ENCODE results near the gene KIAA1755. TPM values are rescaled to one million over a fixed set of nuclear protein-coding genes. Genes with fewer than 3 reads are reported as not detected.

KIAA1755 gene
- total RNA-seq, 1 donor from 2014 or later = 15.2 TPM

DNA sequence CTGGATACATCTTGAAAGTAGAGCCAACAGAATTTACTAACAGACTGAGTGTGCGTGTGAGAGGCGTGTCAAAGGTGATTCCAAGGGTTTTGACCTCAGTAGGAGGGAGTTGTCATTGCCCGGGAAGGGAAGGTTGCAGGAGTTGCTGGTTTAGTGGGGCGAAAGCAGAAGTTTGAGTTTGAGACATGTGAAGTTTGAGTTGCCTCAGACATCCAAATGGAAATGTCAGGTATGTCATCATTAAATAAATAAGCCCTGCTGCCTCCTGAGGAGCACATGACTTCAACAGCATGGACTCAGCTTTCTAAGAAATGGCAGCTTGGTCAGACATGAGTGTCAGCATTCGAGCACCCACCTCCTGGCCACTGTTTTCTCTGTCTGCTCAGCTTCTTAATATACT is 68.9 kb downstream of the KIAA1755 start:
- Histone ChIP-seq H3K36me3 (no peaks in the 10 kb centered on the region), H3K4me1 (peaks cover 5 to 11% of the 10 kb centered on the region in 2 donors), H3K27ac (peak overlapping the region; percentile 50 to 65), H3K4me3 (no peak overlapping the region), H3K27me3 (no peaks in the 10 kb centered on the region), H3K9me3 (no peaks in the 10 kb centered on the region)
- DNase-seq (ENCODE audit: low spot score in 2 of 2) = peak in 1 of 2 donors; percentile 46
- intact Hi-C loops (cut with DNase I) = loop anchor here (2.0 kb wide), 1 partner anchor 19 kb away; no protein-coding TSS in a partner anchor
- TF ChIP-seq, protein P1, sequence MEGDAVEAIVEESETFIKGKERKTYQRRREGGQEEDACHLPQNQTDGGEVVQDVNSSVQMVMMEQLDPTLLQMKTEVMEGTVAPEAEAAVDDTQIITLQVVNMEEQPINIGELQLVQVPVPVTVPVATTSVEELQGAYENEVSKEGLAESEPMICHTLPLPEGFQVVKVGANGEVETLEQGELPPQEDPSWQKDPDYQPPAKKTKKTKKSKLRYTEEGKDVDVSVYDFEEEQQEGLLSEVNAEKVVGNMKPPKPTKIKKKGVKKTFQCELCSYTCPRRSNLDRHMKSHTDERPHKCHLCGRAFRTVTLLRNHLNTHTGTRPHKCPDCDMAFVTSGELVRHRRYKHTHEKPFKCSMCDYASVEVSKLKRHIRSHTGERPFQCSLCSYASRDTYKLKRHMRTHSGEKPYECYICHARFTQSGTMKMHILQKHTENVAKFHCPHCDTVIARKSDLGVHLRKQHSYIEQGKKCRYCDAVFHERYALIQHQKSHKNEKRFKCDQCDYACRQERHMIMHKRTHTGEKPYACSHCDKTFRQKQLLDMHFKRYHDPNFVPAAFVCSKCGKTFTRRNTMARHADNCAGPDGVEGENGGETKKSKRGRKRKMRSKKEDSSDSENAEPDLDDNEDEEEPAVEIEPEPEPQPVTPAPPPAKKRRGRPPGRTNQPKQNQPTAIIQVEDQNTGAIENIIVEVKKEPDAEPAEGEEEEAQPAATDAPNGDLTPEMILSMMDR (IDR thresholded peaks at IDR 0.05) = no peak

DNA sequence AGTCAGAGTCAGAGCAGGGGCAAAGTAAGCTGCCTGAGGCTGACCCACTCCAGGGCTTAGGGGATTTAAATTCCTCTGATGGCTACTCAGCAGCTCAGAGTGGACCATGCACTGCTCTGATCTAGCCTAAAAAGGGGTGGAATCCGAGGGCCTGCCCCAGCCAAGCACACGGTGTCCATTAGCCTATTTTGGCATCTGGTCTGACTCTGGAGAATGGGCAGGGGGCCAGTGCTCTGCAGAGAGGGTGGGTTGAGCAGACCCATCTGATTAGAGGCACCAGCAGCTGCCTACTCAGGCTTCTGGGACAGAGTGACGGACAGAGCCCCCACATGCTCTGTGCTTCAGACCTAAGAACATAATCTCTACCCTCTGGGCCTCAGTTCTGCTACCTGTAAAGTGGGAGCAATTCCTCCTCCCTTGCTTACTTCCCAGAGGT is 69.6 kb downstream of the KIAA1755 start:
- peak; percentile 42 to 82 for DNase-seq (ENCODE audit: low spot score in 2 of 2)
- H3K27me3 ChIP-seq = no peaks in the 10 kb centered on the region
- no peaks in the 10 kb centered on the region for H3K36me3 ChIP-seq
- H3K4me3 ChIP-seq = no peak overlapping the region
- H3K4me1 ChIP-seq = peaks cover 5 to 8% of the 10 kb centered on the region in 2 donors
- TF ChIP-seq, protein P1 (IDR thresholded peaks at IDR 0.05) = no peak
- H3K27ac ChIP-seq = peak overlapping the region; percentile 50 to 65
- H3K9me3 ChIP-seq = no peaks in the 10 kb centered on the region
- intact Hi-C loops (cut with DNase I) = loop anchor here (2.0 kb wide), 1 partner anchor 20 kb away; no protein-coding TSS in a partner anchor

DNA sequence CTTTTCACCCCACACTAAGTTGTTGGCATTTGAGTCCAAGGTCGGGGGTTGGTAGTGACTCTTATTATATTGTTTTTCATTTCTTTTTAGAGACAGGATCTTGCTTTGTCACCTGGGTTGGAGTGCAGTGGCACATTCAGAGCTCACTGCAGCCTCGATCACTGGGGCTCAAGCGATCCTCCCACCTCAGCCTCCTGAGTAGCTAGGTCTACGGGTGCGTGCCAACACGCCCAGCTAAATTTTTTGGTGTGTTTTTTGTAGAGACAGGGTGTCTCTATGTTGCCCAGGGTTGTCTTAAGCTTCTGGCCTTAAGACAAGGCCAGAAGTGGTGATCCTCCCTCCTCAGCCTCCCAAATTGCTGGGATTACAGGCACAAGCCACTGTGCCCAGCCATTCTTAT is 70.4 kb downstream of the KIAA1755 start:
- Histone ChIP-seq H3K27me3 (no peaks in the 10 kb centered on the region), H3K4me3 (no peak overlapping the region), H3K36me3 (no peaks in the 10 kb centered on the region), H3K9me3 (no peaks in the 10 kb centered on the region), H3K4me1 (peaks cover 5 to 6% of the 10 kb centered on the region in 2 donors), H3K27ac (peak overlapping the region in 1 of 2 donors; percentile 65)
- DNase-seq (ENCODE audit: low spot score in 2 of 2) = peak in 1 of 2 donors; percentile 37
- TF ChIP-seq, protein P1 (IDR thresholded peaks at IDR 0.05) = no peak
- intact Hi-C loops (cut with DNase I) = loop anchor here (2.0 kb wide), 1 partner anchor 21 kb away; no protein-coding TSS in a partner anchor

DNA sequence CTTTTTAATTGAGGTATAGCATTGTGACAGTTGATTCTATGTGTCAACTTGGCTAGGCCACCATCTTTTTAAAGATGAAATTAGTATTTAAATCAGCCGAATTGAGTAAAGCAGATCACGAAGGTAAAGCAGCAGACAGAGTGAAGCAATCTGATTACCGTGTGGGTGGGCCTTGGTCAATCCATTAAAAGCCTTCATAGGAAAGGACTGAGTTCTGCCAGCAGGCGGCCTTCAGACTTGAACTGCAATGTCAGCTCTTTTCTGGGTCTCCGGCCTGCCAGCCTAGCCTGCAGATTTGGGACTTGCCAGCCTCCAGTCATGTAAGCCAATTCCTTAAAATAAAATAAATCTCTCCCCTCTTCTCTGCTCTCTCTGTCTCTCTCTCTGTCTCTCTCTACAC is 73.0 kb downstream of the KIAA1755 start:
- Histone ChIP-seq H3K4me1 (peaks cover 5 to 6% of the 10 kb centered on the region in 2 donors), H3K36me3 (no peaks in the 10 kb centered on the region), H3K9me3 (no peaks in the 10 kb centered on the region), H3K4me3 (no peak overlapping the region), H3K27ac (no peak overlapping the region), H3K27me3 (no peaks in the 10 kb centered on the region)
- TF ChIP-seq, protein P1 (IDR thresholded peaks at IDR 0.05) = peak; percentile 23 to 43 (median 30)
- peak in 1 of 2 donors; percentile 69 for DNase-seq (ENCODE audit: low spot score in 2 of 2)
- intact Hi-C loops (cut with DNase I) = no loop called here

DNA sequence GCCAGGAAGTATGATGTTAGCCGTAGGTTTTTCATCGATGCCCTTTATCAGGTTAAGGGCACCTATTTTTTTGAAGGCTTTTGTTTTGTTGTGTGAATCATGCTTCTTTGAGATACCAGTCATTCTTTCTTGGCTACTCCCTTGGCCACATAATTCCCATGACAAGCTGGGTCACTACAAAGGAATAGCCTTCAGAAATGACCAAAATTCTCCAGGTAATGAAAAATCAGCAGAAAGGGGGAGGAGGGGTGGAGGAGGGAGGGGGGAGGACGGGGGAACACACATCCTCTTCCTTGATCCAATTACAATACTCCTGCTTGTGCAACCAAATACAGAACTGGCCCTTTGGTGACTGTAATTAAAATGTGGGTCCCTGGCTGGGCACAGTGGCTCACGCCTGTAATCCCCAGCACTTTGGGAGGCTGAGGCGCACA is 73.7 kb downstream of the KIAA1755 start:
- intact Hi-C loops (cut with DNase I) = no loop called here
- no peak overlapping the region for H3K4me3 ChIP-seq

More for the DNA sequence above, 73.7 kb downstream of the KIAA1755 start:
- Histone ChIP-seq H3K4me1 (peaks cover 5 to 6% of the 10 kb centered on the region in 2 donors), H3K36me3 (no peaks in the 10 kb centered on the region), H3K27me3 (no peaks in the 10 kb centered on the region), H3K9me3 (no peaks in the 10 kb centered on the region), H3K27ac (no peak overlapping the region)
- no peak for DNase-seq (ENCODE audit: low spot score in 2 of 2)
- TF ChIP-seq, protein P1 (IDR thresholded peaks at IDR 0.05) = no peak

Data from ascending aorta (tissue), 2 donors.